Measurements from ENCODE around the gene SYTL2.

DNA sequence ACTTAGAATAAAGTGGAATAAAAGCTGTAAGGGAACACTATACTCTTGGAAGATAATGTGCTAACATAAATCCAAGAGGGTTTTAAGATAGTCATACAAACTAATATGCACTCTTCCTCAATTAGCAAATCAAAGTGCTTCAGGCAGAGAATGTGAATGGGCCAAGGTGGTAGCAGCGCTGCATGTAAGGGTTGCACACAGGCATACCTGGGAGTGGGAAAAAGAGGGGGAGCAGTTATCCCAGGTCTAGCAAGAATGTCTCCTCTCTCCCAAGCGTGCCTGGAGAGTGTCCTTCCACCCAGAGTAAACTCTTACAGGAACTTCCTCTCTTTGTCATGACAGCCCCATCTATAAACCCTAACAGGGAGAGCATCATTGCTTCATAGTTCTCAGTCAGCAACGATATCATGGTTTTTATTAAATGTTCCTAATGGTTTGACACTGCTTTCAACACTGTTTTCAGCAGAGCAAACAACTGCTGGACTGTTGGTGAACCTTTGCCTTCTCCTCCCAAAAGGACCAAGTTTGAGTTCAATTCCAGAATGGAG lies 61.6 kb downstream of the SYTL2 start:
- TF ChIP-seq CTCF (IDR thresholded peaks at IDR 0.05) (no peak), POLR2AphosphoS5 (IDR thresholded peaks at IDR 0.05) (no peak)

All from stomach (tissue), 4 donors.